GM10248 (cell line): ENCODE measurements around the gene BCO1.

ENCODE experiments used
- CTCF ChIA-PET: fragments of 300-600 bp; sonication (Branson Sonifier 250); formaldehyde crosslinking; extraction: SDS; loops from one replicate; lab custom pipeline; 2021; ENCODE audit warnings: antibody characterized with exemption; lab: Yijun Ruan, JAX
- POLR2A ChIA-PET: fragments of 350-650 bp; sonication (Branson Sonifier 250); formaldehyde crosslinking; extraction: SDS; loops from one replicate; lab custom pipeline; 2020; ENCODE audit warnings: antibody characterized with exemption; lab: Yijun Ruan, JAX
- DNase-seq: peaks from one replicate; pipeline ENCODE4 v3.0.0; 2012; ENCODE audit errors: extremely low spot score
- CTCF ChIP-seq: IDR thresholded peaks from 2 replicates; pipeline ENCODE4 v1.5.1; 2012; ENCODE audit warnings: mild to moderate bottlenecking, low read depth; ENCODE audit errors: extremely low read depth, missing control alignments, control extremely low read depth

BCO1 gene

GRCh38 chr16:81254922-81255526 is 16.5 kb downstream of the BCO1 start:
- POLR2A ChIA-PET: no interaction called here
- TF ChIP-seq CTCF: no peak
- CTCF ChIA-PET: no interaction called here
- DNase-seq: no peak

- no peak for TF ChIP-seq CTCF
- POLR2A ChIA-PET: no interaction called here
- CTCF ChIA-PET: interaction anchor here (1.0 to 2.4 kb wide), 5 partner anchors 9 to 55 kb away, joined by 3 to 9 read pairs (median 7); partner anchors contain the start of gene GAN
- DNase-seq: no peak
These were observed 21.4 kb downstream of the BCO1 start for GRCh38 chr16:81259916-81260315.

- CTCF ChIA-PET: interaction anchor here (0.6 to 2.4 kb wide), 19 partner anchors 9 to 477 kb away, joined by 3 to 9 read pairs (median 3); partner anchors contain the start of genes BCO1 and GAN
- POLR2A ChIA-PET: interaction anchor here (0.7 kb wide), 1 partner anchor 67 kb away, joined by 3 read pairs; no protein-coding TSS in a partner anchor
- peak; percentile 55 for DNase-seq
- peak; percentile 44 for TF ChIP-seq CTCF
These were observed 22.7 kb downstream of the BCO1 start for GRCh38 chr16:81261049-81261648.

GRCh38 chr16:81263470-81264220 is 25.2 kb downstream of the BCO1 start:
- CTCF ChIA-PET: no interaction called here
- POLR2A ChIA-PET: no interaction called here
- TF ChIP-seq CTCF: no peak
- no peak for DNase-seq

- ChIA-PET CTCF (no interaction called here), POLR2A (no interaction called here)
- no peak for TF ChIP-seq CTCF
- DNase-seq: no peak
These were observed 25.9 kb downstream of the BCO1 start for GRCh38 chr16:81264386-81264785.

GRCh38 chr16:81265052-81265451 is 26.6 kb downstream of the BCO1 start:
- DNase-seq: no peak
- CTCF ChIA-PET: no interaction called here
- POLR2A ChIA-PET: no interaction called here
- TF ChIP-seq CTCF: no peak
